Neural crest cell (in vitro differentiated cells): ENCODE data around the gene BPI. TPM values are rescaled to one million over a fixed set of nuclear protein-coding genes. Genes with fewer than 3 reads are reported as not detected.
"Not testable (repeated sequence)": the region's sequence is repeated elsewhere in the genome, so short reads cannot be mapped to it uniquely, and the experiment has no call there.

Source experiments
- DNase-seq: peaks from one replicate; pipeline ENCODE4 v3.0.0; 2021; ENCODE audit warnings: low read depth, mixed read lengths, low spot score
- H3K27ac Mint-ChIP-seq: one replicate; pipeline ENCODE4 v1.8.0; 2021; ENCODE audit warnings: mild to moderate bottlenecking, mixed read lengths; ENCODE audit not compliant: unreplicated experiment
- H3K27me3 Mint-ChIP-seq: 2 replicates; pipeline ENCODE4 v1.8.0; 2021; ENCODE audit warnings: low read depth, mild to moderate bottlenecking, mixed read lengths
- H3K36me3 Mint-ChIP-seq: 2 replicates; pipeline ENCODE4 v1.8.0; 2021; ENCODE audit warnings: low read depth, mild to moderate bottlenecking, mixed read lengths
- H3K4me1 Mint-ChIP-seq: 2 replicates; pipeline ENCODE4 v1.8.0; 2021; ENCODE audit warnings: mixed read lengths
- H3K4me3 Mint-ChIP-seq: one replicate; pipeline ENCODE4 v1.8.0; 2021; ENCODE audit warnings: mild to moderate bottlenecking, mixed read lengths
- H3K9me3 Mint-ChIP-seq: 2 replicates; pipeline ENCODE4 v1.8.0; 2021; ENCODE audit warnings: mixed read lengths
- CTCF ChIP-seq: fragments of 200-600 bp; sonication (generic); conservative IDR thresholded peaks from 2 replicates; pipeline ENCODE4 v1.5.0; 2021; ENCODE audit warnings: antibody characterized with exemption, mild to moderate bottlenecking
- long read RNA-seq: library from polyadenylated mRNA; unstranded; transcript quantifications from one replicate; pipeline ENCODE4 v2.0.0, GENCODE V29; 2020
- total RNA-seq: library from RNA; stranded (reverse); gene quantifications from 2 replicates; pipeline ENCODE4 v1.2.1, GENCODE V29; 2021

BPI gene
- total RNA-seq = not detected in 2 replicates
- long read RNA-seq = 0 reads

GRCh38 chr20:38303908-38304379, at the start of gene BPI:
TSS of gene BPI (plus strand) at chr20:38304156. CDS start at chr20:38304224, 68 bp downstream.
- peaks cover 33% of the 10 kb centered on the region for H3K4me1 Mint-ChIP-seq
- TF ChIP-seq CTCF = no peak
- no peak within 1 kb of the TSS for H3K4me3 Mint-ChIP-seq
- H3K9me3 Mint-ChIP-seq = no peaks in the 10 kb centered on the region
- H3K36me3 Mint-ChIP-seq = no peaks in the 10 kb centered on the region
- DNase-seq = no peak
- H3K27ac Mint-ChIP-seq = no peak within 1 kb of the TSS
- no peaks in the 10 kb centered on the region for H3K27me3 Mint-ChIP-seq

- H3K36me3 Mint-ChIP-seq, H3K4me3 Mint-ChIP-seq, DNase-seq, H3K9me3 Mint-ChIP-seq, H3K27ac Mint-ChIP-seq, H3K27me3 Mint-ChIP-seq: not testable (repeated sequence)
- peaks cover 44% of the 10 kb centered on the region for H3K4me1 Mint-ChIP-seq
These were observed 49.3 kb upstream of the BPI start for GRCh38 chr20:38254621-38255020.

- H3K4me1 Mint-ChIP-seq = peaks cover 51% of the 10 kb centered on the region
- no peak for DNase-seq
- H3K9me3 Mint-ChIP-seq = no peaks in the 10 kb centered on the region
- no peaks in the 10 kb centered on the region for H3K36me3 Mint-ChIP-seq
- no peak overlapping the region for H3K4me3 Mint-ChIP-seq
- H3K27ac Mint-ChIP-seq = no peak overlapping the region
- peaks cover 11% of the 10 kb centered on the region for H3K27me3 Mint-ChIP-seq
- no peak for TF ChIP-seq CTCF
These were observed 48.6 kb upstream of the BPI start for GRCh38 chr20:38255393-38255792.

GRCh38 chr20:38256021-38256420, 47.9 kb upstream of the BPI start:
- no peaks in the 10 kb centered on the region for H3K9me3 Mint-ChIP-seq
- DNase-seq = no peak
- H3K4me3 Mint-ChIP-seq = no peak overlapping the region
- H3K36me3 Mint-ChIP-seq = no peaks in the 10 kb centered on the region
- peaks cover 48% of the 10 kb centered on the region for H3K4me1 Mint-ChIP-seq
- peaks cover 16% of the 10 kb centered on the region for H3K27me3 Mint-ChIP-seq
- no peak for TF ChIP-seq CTCF
- no peak overlapping the region for H3K27ac Mint-ChIP-seq

DNA sequence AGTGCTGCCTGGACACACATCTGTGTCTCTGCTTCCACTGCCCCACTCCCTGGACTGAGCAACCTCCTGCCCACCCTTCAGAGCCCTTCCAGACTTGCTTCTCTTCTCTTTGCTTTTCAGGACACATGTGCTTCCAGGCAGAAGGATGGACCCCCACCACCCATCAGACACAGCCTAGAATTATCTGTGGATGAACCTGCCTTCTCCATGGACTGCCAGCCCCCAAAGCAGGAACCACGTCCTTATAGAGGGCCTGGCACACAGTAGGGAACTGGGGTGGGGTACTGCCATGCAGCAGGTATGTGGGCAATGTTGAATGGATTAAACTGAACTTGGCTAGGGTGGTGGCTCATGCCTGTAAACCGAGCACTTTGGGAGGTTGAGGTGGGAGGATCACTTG, 47.0 kb upstream of the BPI start:
- H3K36me3 Mint-ChIP-seq = no peaks in the 10 kb centered on the region
- no peaks in the 10 kb centered on the region for H3K9me3 Mint-ChIP-seq
- H3K27ac Mint-ChIP-seq = no peak overlapping the region
- DNase-seq = no peak
- no peak for TF ChIP-seq CTCF
- peaks cover 52% of the 10 kb centered on the region for H3K4me1 Mint-ChIP-seq
- no peak overlapping the region for H3K4me3 Mint-ChIP-seq
- H3K27me3 Mint-ChIP-seq = peaks cover 18% of the 10 kb centered on the region

GRCh38 chr20:38258545-38259215, 45.3 kb upstream of the BPI start:
- no peak for DNase-seq
- no peak overlapping the region for H3K27ac Mint-ChIP-seq
- H3K36me3 Mint-ChIP-seq = no peaks in the 10 kb centered on the region
- peaks cover 49% of the 10 kb centered on the region for H3K4me1 Mint-ChIP-seq
- TF ChIP-seq CTCF = no peak
- no peaks in the 10 kb centered on the region for H3K9me3 Mint-ChIP-seq
- H3K4me3 Mint-ChIP-seq = peak overlapping the region; percentile 79
- H3K27me3 Mint-ChIP-seq = peaks cover 18% of the 10 kb centered on the region
